ENCODE results near the gene IL5. TPM values are rescaled to one million over a fixed set of nuclear protein-coding genes. Genes with fewer than 3 reads are reported as not detected.
"Not testable (repeated sequence)": the region's sequence is repeated elsewhere in the genome, so short reads cannot be mapped to it uniquely, and the experiment has no call there.

Gene IL5
- total RNA-seq, 1 donor from 2014 or later = not detected

- TF ChIP-seq CTCF (IDR thresholded peaks at IDR 0.05; ENCODE audit: partially characterized antibody, unreplicated experiment) = peak; percentile 95
- Mint-ChIP-seq H3K4me1 (ENCODE audit: low read depth, unreplicated experiment) (peaks cover 25% of the 10 kb centered on the region), H3K4me3 (ENCODE audit: unreplicated experiment) (peak overlapping the region; percentile 47), H3K9me3 (ENCODE audit: unreplicated experiment) (peaks cover 10% of the 10 kb centered on the region), H3K27me3 (ENCODE audit: unreplicated experiment) (peaks cover 5% of the 10 kb centered on the region), H3K36me3 (ENCODE audit: unreplicated experiment) (no peaks in the 10 kb centered on the region), H3K27ac (ENCODE audit: unreplicated experiment) (no peak overlapping the region)
- DNase-seq = no peak
These were observed 16.9 kb downstream of the IL5 start for GRCh38 chr5:132526290-132526973.

DNA sequence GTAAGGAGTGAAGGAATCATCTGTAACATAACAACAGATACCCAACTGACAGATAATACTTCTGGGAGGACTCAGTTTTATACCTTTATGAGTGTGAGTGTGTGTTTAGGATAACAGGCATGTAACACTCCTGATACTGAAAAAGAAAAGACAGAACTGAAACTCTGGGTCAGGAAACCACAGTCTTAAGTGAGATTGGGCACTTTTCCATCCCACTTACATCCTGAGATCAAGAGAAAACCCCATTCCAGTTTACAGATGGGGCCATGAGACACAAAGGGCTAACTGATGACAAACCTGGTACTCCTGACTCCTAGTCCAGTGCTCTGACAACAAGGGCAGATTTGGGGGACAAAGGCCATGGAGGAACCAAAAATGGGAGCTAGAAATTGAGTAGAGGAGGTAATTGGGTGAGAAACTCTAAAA lies 18.0 kb downstream of the IL5 start:
- Mint-ChIP-seq H3K36me3 (ENCODE audit: unreplicated experiment) (no peaks in the 10 kb centered on the region), H3K27me3 (ENCODE audit: unreplicated experiment) (peaks cover 5% of the 10 kb centered on the region), H3K4me1 (ENCODE audit: low read depth, unreplicated experiment) (peaks cover 25% of the 10 kb centered on the region), H3K27ac (ENCODE audit: unreplicated experiment) (peak overlapping the region; percentile 52), H3K9me3 (ENCODE audit: unreplicated experiment) (peaks cover 10% of the 10 kb centered on the region), H3K4me3 (ENCODE audit: unreplicated experiment) (no peak overlapping the region)
- TF ChIP-seq CTCF (IDR thresholded peaks at IDR 0.05; ENCODE audit: partially characterized antibody, unreplicated experiment) = no peak
- DNase-seq = no peak

DNA sequence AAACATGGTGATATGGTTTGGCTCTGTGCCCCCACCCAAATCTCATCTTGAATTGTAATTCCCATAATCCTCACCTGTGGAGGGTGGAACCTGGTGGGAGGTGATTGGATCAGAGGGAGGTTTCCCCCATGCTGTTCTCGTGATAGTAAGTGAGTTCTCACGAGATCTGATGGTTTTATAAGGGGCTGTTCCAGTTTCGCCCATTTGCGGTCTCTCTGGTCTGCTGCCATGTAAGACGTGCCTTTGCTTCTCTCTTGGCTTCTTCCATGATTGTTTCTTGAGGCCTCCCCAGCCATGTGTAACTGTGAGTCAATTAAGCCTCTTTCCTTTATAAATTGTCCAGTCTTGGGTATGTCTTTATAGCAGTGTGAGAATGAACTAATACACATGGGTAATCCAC lies 18.4 kb downstream of the IL5 start:
- H3K36me3 Mint-ChIP-seq (ENCODE audit: unreplicated experiment) = not testable (repeated sequence)

DNA sequence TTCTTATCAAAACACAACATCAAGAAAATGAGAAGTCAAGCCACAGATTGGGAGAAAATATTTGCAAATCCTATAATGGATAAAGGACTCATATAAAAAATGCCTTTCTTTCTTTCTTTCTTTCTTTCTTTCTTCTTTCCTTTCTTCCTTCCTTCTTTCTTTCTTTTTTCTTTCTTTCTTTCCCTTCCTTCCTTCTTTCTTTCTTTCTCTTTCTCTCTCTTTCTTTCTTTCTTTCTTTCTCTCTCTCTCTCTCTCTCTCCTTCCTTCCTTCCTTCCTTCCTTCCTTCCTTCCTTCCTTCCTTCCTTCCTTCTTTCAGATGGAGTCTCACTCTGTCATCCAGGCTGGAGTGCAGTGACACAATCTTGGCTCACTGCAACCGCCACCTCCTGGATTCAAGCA lies 21.3 kb downstream of the IL5 start:
- not testable (repeated sequence) for H3K4me1 Mint-ChIP-seq (ENCODE audit: low read depth, unreplicated experiment); H3K27me3 Mint-ChIP-seq (ENCODE audit: unreplicated experiment); H3K9me3 Mint-ChIP-seq (ENCODE audit: unreplicated experiment); H3K27ac Mint-ChIP-seq (ENCODE audit: unreplicated experiment); DNase-seq; H3K36me3 Mint-ChIP-seq (ENCODE audit: unreplicated experiment); H3K4me3 Mint-ChIP-seq (ENCODE audit: unreplicated experiment)

More for the DNA sequence above, 18.4 kb downstream of the IL5 start:
- H3K9me3 Mint-ChIP-seq (ENCODE audit: unreplicated experiment); H3K27ac Mint-ChIP-seq (ENCODE audit: unreplicated experiment); H3K4me3 Mint-ChIP-seq (ENCODE audit: unreplicated experiment); DNase-seq; H3K27me3 Mint-ChIP-seq (ENCODE audit: unreplicated experiment): not testable (repeated sequence)
- H3K4me1 Mint-ChIP-seq (ENCODE audit: low read depth, unreplicated experiment) = peaks cover 25% of the 10 kb centered on the region

- not testable (repeated sequence) for H3K27me3 Mint-ChIP-seq (ENCODE audit: unreplicated experiment); H3K9me3 Mint-ChIP-seq (ENCODE audit: unreplicated experiment); H3K4me3 Mint-ChIP-seq (ENCODE audit: unreplicated experiment); H3K27ac Mint-ChIP-seq (ENCODE audit: unreplicated experiment); H3K4me1 Mint-ChIP-seq (ENCODE audit: low read depth, unreplicated experiment); DNase-seq
- H3K36me3 Mint-ChIP-seq (ENCODE audit: unreplicated experiment) = peaks cover 17% of the 10 kb centered on the region
These were observed 29.5 kb downstream of the IL5 start for GRCh38 chr5:132513618-132514336.

GRCh38 chr5:132510076-132510475 lies 33.2 kb downstream of the IL5 start:
- Mint-ChIP-seq H3K36me3 (ENCODE audit: unreplicated experiment) (peaks cover 17% of the 10 kb centered on the region), H3K4me3 (ENCODE audit: unreplicated experiment) (no peak overlapping the region), H3K9me3 (ENCODE audit: unreplicated experiment) (peaks cover 5% of the 10 kb centered on the region), H3K4me1 (ENCODE audit: low read depth, unreplicated experiment) (no peaks in the 10 kb centered on the region), H3K27ac (ENCODE audit: unreplicated experiment) (no peak overlapping the region), H3K27me3 (ENCODE audit: unreplicated experiment) (no peaks in the 10 kb centered on the region)
- no peak for TF ChIP-seq CTCF (IDR thresholded peaks at IDR 0.05; ENCODE audit: partially characterized antibody, unreplicated experiment)
- DNase-seq = no peak
